K562 treated with DMSO at 1 percent for 12 hours (cell line): ENCODE measurements around the gene RND2. TPM values are rescaled to one million over a fixed set of nuclear protein-coding genes. Genes with fewer than 3 reads are reported as not detected.

Experiments
- total RNA-seq: library from RNA; unstranded; fragments of 300-600 nt; gene quantifications from 2 replicates; pipeline ENCODE4 v1.2.3, GENCODE V29; 2022; ENCODE audit not compliant: insufficient read depth

The RND2 gene, protein sequence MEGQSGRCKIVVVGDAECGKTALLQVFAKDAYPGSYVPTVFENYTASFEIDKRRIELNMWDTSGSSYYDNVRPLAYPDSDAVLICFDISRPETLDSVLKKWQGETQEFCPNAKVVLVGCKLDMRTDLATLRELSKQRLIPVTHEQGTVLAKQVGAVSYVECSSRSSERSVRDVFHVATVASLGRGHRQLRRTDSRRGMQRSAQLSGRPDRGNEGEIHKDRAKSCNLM
- total RNA-seq = 2.0 and 2.7 TPM in 2 replicates

DNA sequence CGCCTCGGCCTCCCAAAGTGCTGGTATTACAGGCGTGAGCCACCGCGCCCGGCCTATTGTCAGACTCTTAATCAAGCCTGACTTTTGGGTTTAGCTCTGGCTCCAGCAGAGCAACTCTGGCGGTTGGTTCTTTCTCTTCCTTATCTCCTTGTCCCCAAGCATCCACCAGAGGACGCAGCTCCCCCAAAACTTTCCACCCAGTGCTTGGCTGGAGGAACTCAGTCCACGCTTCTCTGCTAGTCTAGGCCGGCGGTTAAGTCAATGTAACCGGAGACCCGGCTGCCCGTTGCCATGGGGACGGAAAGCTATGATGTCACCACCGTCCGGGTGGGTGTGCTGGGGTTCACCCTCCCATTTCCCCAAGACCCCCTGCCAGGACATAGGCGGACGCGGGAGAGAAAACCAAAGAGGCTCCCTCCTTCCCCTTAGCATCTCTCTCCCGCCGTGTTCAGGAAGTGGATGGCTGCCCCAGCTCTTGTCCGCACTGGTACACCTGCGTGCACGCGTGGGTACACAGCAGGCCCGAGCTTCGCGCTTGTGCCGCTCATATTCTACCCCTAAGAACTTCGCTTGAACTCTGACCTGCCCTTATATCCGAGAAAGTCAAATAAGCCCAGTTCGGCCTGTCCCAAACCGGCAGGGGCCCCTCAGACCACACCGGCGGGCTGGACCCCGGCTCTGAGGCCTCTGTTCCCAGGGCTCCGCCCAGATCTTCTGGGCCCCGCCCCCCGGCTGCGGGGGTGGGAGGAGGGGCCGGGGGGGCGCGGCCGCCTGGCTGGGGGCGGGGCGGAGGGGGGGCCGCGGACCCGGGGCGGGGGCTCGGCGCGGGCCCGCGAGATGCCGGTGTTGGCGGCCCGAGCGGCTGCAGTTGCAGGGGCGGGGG is at the start of gene RND2:
RND2 (plus strand) TSS at position 825 of the 883 bp plus-strand sequence. CDS start 117 bp downstream, outside the sequence.

DNA sequence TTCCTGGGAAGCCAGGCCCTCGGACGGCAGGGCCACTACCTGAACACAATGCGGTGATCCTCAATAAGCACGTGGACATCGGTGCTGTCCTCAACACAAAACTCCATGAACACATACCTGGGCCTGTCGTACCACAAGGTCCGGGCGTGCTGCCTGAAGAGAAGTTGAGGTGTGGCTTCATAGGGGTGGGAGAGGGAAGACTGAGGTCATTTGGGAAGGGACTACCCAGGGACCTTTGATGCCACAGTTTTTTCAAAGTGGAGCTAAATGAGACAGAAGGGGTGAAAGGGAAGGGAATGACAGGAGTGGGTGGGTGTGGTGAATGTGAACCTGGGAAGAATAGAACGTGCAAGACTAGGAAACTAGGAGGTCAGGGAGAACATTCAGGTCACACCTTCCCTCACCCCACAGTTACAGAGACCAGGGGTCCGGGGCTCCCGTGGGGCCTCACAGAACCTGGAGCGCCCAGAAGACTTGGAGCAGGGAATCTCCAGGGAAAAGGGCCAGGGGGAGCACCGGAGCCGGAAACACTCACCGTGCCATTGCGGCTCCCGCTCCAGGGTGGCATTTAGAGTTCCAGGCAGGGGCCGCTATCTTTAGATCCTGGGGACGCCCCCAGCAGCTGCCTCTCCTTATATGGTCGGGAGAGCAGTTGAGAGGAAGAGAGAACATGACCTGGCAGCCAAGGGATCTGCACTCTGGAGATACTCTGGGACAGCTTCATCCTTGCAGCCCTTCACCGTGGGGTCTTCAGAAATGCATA is 45.3 kb upstream of the RND2 start, which contains the start of gene PTGES3L:
PTGES3L (minus strand) TSS at position 570 of the 763 bp plus-strand sequence; CDS start at position 543, 27 bp downstream.

DNA sequence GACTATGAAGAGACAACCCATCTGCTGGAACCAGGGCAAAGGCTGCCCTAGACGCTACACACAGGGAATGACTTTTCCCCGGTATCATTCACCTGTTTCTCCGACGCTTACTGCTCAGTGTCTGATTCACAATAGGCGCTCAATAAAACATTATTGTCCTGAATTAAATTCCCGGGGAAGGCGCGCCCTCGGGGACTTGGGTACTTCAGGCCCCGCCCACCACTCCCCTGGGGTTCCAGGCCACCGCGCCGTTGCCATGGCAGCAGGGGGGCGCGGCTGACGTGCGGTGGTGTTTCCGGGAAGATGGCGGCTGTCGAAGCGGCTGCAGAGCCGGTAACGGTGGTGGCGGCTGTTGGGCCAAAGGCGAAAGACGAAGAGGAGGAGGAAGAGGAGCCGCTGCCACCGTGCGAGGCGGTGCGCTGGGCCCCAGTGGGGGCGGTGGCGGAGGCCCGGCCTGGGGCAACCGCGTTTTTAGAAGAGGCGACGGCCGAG is 44.7 kb upstream of the RND2 start, which contains the start of gene RUNDC1:
RUNDC1 (plus strand) TSS at position 292 of the 492 bp plus-strand sequence; CDS start at position 304, 12 bp downstream.

DNA sequence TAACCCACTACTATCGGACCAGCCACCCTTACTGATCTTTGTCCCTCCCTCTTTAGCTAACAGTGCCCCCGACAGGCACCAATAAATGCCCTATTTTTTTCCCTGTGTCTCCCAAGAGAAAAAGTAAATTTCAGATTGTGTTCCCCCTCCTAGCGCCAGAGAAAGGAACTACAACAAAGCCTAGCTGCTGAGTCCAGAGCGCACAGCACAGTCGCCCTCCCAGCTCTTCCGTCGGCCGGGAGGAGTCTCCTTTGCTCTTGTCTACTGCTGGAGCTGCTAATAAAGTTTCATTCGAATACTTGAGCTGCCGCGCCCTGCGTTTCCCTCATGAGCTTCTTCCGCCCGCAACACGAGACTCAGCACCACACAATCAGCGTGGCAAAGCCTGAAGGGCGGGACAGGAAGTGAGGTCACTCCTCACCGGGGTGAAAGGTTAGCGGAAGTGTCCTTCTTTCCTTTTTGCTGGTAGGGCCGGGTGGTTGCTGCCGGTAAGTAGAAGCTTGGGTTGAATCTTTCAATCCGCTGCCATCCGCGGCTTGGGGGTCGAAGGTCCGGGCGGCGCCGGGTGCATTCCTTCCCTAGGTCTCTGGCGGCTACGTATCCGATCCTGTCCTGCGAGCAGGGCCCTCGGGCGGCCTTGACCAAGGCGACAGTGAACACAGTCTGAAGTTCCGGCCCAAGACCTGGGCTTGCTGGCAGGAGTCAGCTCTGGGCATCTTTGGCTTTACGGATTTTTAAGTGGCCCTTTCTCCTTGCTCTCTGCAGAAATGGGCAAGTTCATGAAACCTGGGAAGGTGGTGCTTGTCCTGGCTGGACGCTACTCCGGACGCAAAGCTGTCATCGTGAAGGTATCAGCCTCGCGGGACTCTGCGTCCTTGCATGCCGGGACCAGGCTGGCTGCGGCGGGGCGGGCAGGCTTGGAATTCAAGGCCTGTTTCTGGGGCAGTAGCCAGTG is 26.8 kb upstream of the RND2 start, which contains the start of gene RPL27:
RPL27 (plus strand) TSS at position 436 of the 955 bp plus-strand sequence; CDS start at position 768, 332 bp downstream.

DNA sequence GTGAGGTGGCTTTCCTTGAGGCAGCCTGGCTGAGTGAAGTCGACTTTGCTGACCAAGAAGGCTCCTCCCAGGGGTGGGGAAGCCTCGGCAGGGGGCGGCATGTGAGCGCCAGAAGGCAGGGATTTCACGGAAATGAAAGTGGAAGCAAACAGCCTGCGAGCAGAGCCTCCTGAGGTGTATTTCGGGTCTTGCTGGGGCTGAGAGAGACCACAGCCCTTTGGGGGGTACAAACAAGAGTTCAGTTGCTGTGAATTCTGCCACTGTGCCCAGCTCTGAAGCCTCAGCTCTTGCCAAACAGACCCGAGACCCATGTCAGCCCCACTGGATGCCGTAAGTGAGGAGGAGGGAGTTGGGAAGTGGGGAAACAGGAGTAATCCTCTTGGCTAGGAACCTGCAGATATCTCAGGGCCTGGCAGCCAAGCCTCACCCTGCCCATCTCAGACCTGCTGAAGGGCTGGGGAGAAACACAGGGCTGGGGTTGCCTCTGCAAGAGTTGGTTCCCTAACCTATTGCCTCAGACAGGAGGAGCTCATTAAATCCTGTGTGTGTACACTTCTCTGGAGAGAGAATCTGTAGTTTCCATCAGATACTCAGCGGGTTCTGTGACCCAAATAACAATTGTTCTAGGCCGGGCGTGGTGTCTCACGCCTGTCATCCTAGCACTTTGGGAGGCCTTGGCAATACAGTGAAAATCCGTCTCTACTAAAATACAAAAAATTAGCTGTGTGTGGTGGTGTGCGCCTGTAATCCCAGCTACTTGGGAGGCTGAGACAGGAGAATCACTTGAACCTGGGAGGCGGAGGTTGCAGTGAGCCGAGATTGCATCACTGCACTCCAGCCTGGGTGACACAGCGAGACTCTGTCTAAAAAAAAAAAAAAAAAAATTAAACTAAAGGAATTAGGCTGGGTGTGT is 18.1 kb upstream of the RND2 start, which contains the start of gene IFI35:
IFI35 (plus strand) TSS at position 146 of the 913 bp plus-strand sequence; CDS start at position 310, 164 bp downstream.

DNA sequence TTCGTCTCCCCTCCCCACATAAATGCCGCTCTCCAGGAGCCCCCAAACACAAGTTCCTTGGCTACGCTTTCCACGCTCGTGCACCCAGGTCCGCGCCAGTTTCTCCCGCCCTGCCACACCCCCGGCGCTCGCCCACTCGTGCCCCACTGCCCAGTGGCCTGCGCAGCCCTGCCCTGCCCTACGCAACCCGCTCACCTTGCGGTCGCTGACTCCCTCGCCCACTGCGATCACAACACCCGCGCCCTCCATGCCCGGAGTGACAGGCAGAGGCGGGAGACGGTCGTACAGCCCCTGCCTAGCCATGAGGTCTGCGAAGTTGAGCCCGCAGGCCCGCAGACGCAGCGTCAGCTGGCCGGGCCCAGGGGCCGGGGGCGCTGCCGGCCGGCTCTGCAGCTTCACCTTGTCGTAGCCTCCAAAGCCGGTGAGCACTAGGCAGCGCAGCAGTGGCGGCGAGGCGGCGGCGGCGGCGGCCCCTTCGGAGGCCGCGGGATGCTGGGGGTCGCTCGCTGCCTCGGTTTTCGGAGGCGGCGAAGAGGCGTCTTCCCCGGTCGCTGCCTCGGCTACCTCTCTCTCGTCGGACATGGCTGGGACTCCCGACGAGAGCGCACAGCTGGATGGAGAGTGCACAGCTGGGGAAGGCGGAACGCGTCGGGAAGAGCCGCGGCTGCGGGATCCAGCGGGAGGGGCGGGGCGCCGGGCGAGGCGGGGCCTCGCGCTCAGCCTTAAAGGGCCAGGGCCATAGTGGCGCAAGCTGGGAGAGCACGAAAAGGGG is 3.1 kb upstream of the RND2 start, which contains the start of gene VAT1:
VAT1 (minus strand) TSS at position 645 of the 772 bp plus-strand sequence; CDS start at position 582, 63 bp downstream.

Other genes with a start within 250 kb of the RND2 start
- 2.8 and 9.5 TPM in 2 replicates for gene WNK4, start 244.6 kb upstream of the RND2 start, total RNA-seq
- gene COA3, start 226.5 kb upstream of the RND2 start, total RNA-seq = 65.3 and 74.5 TPM in 2 replicates
- 0.37 and 0.66 TPM in 2 replicates for gene CNTD1, start 226.4 kb upstream of the RND2 start, total RNA-seq
- 26.2 and 52.7 TPM in 2 replicates for gene BECN1, start 200.9 kb upstream of the RND2 start, total RNA-seq
- gene PSME3, start 191.8 kb upstream of the RND2 start, total RNA-seq = 61.1 and 143 TPM in 2 replicates
- 1.1 and 4.3 TPM in 2 replicates for gene AOC2, start 180.7 kb upstream of the RND2 start, total RNA-seq
- gene AOC3, start 174.0 kb upstream of the RND2 start, total RNA-seq = 1.1 and 3.4 TPM in 2 replicates
- not detected in 2 replicates for gene G6PC1, start 124.4 kb upstream of the RND2 start, total RNA-seq
- 23.1 and 31.4 TPM in 2 replicates for gene AARSD1, start 60.8 kb upstream of the RND2 start, total RNA-seq
- 1.7 and 2.2 TPM in 2 replicates for gene PTGES3L, start 45.2 kb upstream of the RND2 start, total RNA-seq
- gene RUNDC1, start 44.7 kb upstream of the RND2 start, total RNA-seq = 9.1 and 17.5 TPM in 2 replicates
- gene RPL27, start 26.8 kb upstream of the RND2 start, total RNA-seq = 4,551 and 6,279 TPM in 2 replicates
- gene IFI35, start 18.4 kb upstream of the RND2 start, total RNA-seq = 41.3 and 45.4 TPM in 2 replicates
- 299 and 397 TPM in 2 replicates for gene VAT1, start 2.8 kb upstream of the RND2 start, total RNA-seq
- 28.0 and 62.6 TPM in 2 replicates for gene BRCA1, start 100.1 kb downstream of the RND2 start, total RNA-seq
- gene NBR1, start 146.0 kb downstream of the RND2 start, total RNA-seq = 23.5 and 72.9 TPM in 2 replicates
- gene TMEM106A, start 186.6 kb downstream of the RND2 start, total RNA-seq = 0.19 TPM in 1 of 2 replicates, not detected in the other
- not detected in 2 replicates for gene CCDC200, start 203.4 kb downstream of the RND2 start, total RNA-seq
- not detected in 2 replicates for gene RNU2-1, start 208.7 kb downstream of the RND2 start, total RNA-seq